Measurements from ENCODE around the gene ATP11A.

Gene ATP11A

DNA sequence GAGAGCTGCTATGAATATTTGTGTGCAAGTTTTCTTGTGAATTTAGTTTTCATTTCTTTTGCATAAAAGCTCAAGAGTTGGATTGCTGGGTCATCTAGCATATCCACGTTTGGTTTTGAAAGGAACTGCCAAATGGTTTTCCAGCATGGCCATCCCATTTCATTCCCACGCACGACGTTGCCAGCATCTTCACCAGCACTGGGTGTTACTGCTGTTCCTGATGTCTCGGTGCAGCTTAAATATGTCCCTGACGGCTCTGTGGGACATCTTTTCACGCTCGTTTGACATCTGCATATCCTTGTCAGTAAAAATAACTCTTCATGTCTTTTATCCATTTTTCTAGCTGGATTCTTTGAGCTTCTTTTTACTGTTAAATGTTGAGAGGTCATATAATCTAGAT lies 123.7 kb downstream of the ATP11A start:
- no peak for DNase-seq (ENCODE audit: low read depth in 2 of 2, low spot score in 1 of 2)

- no peak for DNase-seq (ENCODE audit: low read depth in 2 of 2, low spot score in 1 of 2)
Observed at GRCh38 chr13:112814905-112815585, 125.2 kb downstream of the ATP11A start.

GRCh38 chr13:112815871-112816270 lies 126.0 kb downstream of the ATP11A start:
- DNase-seq (ENCODE audit: low read depth in 2 of 2, low spot score in 1 of 2): no peak

DNA sequence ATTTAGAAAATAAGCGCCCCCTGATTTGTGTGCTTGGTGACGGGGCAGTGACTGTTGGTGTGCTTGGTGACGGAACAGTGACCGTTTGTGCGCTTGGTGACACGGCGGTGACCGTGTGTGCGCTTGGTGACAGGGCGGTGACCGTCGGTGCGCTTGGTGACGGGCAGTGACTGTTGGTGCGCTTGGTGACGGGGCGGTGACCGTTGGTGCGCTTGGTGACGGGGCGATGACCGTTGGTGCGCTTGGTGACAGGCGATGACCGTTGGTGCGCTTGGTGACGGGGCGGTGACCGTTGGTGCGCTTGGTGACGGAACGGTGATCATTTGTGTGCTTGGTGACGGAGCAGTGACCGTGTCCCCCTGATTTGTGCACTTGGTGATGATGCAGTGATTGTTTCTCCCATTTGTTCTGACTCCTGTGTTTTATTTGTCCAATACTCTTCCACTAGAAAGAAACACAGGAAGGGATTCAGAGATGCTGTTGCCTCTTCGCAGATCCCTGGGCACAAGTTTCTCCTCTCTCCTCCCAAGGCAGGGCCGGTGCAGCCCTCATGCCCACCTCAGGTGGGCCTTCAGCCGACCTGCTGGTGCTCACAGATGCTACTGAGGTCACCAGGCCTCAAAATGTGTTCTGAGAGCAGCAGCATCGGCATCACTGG lies 128.3 kb downstream of the ATP11A start:
- DNase-seq (ENCODE audit: low read depth in 2 of 2, low spot score in 1 of 2): no peak

GRCh38 chr13:112818698-112819045 lies 128.8 kb downstream of the ATP11A start:
- DNase-seq (ENCODE audit: low read depth in 2 of 2, low spot score in 1 of 2): no peak

GRCh38 chr13:112819111-112819510 lies 129.3 kb downstream of the ATP11A start:
- no peak for DNase-seq (ENCODE audit: low read depth in 2 of 2, low spot score in 1 of 2)

- no peak for DNase-seq (ENCODE audit: low read depth in 2 of 2, low spot score in 1 of 2)
Observed at GRCh38 chr13:112819816-112820215, 130.0 kb downstream of the ATP11A start.

- no peak for DNase-seq (ENCODE audit: low read depth in 2 of 2, low spot score in 1 of 2)
Observed at GRCh38 chr13:112820318-112820717, 130.5 kb downstream of the ATP11A start.

DNA sequence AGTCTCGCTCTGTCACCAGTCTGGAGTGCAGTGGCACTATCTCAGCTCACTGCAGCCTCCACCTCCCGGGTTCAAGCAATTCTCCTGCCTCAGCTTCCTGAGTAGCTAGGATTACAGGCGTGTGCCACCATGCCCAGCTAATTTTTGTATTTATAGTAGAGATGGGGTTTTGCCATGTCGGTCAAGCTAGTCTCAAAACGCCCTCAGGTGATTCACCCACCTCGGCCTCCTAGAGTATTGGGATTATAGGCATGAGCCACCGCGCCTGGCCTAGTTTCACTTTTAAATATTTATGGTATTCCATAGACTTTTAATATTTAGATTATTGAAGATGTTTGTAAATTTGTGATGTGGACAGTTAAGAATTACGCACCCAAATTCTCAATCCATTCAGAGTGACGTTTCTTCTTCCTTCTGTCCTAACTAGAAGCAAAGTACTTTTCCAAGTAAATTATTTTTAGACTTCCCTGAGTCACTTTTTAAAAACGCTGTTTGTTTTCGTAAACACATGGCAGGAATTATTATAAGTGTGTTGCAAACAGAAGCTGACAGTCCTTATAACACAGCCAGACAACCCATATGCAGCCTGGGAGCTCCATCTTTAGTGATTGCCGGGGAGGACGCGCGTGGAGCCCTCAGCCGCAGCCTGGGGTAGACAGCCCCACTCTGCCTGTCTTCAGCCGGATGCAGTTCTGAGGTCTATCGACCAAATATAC lies 131.7 kb downstream of the ATP11A start:
- no peak for DNase-seq (ENCODE audit: low read depth in 2 of 2, low spot score in 1 of 2)

DNA sequence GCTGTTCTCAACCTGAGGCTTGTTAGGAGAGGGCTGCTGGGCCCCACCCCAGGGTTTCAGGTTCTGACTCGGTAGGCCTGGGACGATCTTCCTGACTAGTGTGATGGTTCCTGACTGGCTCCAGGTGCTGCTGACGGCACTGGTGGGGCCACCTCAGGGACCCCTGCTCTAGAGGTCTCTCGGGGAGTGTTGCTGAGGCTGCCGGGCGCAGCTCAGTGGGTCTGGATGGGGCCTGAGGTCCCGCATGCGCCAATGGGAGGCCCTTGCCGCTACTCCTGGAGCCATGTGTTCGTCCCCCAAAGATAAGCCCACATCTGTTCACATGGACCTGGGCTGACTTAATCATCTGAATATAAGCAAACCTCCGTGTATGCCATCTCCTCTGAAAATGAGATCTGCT lies 133.0 kb downstream of the ATP11A start:
- no peak for DNase-seq (ENCODE audit: low read depth in 2 of 2, low spot score in 1 of 2)

DNA sequence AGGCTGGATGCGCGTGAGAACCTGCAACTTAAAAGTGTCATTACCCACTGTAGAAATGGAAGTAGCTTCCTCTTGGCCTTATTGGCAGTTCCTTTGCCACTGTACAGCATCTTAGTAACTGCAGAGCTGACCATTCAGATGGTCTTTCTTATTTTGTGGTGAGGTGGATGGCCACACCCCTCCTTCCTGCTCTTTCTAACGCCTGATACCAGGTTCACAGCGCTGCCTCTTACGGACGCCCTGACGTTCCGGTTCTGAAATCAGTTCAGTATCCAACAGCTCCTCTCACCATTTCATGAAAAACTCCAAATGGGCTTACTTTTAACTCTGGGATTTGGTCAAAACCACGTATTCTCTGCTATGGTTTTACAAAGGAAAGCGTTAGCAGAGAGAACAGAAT lies 134.6 kb downstream of the ATP11A start:
- DNase-seq (ENCODE audit: low read depth in 2 of 2, low spot score in 1 of 2): no peak

DNA sequence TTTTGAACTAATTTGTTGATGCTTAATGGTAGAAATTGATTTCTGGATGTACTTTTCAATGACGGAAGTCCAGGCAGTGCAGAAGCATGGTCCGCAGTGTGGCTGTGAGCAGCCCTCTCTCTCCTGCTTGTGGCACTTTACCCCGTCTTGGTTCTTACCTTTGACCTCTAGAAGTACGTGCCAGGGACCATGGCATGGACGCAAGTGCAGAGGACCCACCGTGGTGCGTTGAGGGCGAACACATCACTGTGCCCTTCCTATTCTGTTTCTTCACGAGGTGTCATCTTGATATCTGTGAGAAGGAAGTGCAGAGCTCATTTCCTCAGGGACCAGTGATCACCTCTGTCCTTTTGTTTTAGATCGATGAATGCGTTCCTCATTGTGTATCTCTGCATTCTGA lies 135.2 kb downstream of the ATP11A start:
- DNase-seq (ENCODE audit: low read depth in 2 of 2, low spot score in 1 of 2): no peak

GRCh38 chr13:112825875-112826274 lies 136.0 kb downstream of the ATP11A start:
- DNase-seq (ENCODE audit: low read depth in 2 of 2, low spot score in 1 of 2): no peak

GRCh38 chr13:112826565-112826964 lies 136.7 kb downstream of the ATP11A start:
- no peak for DNase-seq (ENCODE audit: low read depth in 2 of 2, low spot score in 1 of 2)

DNA sequence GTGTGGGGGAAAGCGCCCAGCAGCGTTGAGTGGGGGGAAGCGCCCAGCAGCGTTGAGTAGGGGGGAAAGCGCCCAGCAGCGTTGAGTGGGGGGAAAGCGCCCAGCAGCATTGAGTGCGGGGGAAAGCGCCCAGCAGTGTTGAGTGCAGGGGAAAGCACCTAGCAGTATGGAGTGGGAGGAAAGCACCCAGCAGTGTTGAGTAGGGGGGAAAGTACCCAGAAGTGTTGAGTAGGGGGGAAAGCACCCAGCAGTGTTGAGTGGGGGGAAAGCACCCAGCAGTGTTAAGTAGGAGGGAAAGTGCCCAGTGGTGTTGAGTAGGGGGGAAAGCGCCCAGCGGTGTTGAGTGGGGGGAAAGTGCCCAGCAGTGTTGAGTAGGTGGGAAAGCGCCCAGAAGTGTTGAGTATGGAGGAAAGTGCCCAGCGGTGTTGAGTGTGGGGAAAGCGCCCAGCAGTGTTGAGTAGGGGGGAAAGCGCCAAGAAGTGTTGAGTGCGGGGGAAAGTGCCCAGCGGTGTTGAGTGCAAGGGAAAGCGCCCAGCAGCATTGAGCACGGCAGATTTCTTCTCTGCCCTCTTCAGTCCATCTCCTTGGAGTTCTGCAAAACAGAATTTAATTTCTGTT lies 138.4 kb downstream of the ATP11A start:
- no peak for DNase-seq (ENCODE audit: low read depth in 2 of 2, low spot score in 1 of 2)

GRCh38 chr13:112828756-112829155 lies 138.9 kb downstream of the ATP11A start:
- DNase-seq (ENCODE audit: low read depth in 2 of 2, low spot score in 1 of 2): no peak

GRCh38 chr13:112831196-112831595 lies 141.4 kb downstream of the ATP11A start:
- no peak for DNase-seq (ENCODE audit: low read depth in 2 of 2, low spot score in 1 of 2)

DNA sequence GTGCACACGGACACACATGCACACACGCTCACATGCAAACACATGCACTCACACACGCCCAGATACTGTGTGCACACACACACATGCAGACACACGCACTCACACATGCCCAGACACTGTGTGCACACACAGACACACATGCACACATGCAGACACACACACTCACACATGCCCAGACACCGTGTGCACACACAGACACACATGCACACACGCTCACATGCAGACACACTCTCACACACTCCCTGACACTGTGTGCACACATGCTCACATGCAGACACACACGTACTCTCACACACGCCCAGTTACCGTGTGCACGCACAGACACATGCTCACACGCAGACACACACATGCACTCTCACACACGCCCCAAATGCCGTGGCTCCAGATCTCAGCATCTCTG lies 142.0 kb downstream of the ATP11A start:
- no peak for DNase-seq (ENCODE audit: low read depth in 2 of 2, low spot score in 1 of 2)

DNA sequence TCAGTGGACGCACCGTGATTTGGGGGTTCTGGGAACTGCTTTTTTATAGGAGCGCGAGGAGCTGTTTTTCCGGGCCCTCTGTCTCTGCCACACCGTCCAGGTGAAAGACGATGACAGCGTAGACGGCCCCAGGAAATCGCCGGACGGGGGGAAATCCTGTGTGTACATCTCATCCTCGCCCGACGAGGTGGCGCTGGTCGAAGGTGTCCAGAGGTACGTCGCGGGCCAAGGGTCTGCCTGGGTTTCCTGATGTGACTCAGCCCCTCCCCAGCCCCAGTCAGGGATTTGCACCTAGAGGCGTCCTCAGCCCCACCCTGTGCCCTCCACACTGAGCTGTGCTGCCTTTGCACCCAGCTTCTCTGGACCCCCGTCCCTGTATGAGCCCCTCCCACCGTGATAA lies 143.0 kb downstream of the ATP11A start:
- no peak for DNase-seq (ENCODE audit: low read depth in 2 of 2, low spot score in 1 of 2)

DNA sequence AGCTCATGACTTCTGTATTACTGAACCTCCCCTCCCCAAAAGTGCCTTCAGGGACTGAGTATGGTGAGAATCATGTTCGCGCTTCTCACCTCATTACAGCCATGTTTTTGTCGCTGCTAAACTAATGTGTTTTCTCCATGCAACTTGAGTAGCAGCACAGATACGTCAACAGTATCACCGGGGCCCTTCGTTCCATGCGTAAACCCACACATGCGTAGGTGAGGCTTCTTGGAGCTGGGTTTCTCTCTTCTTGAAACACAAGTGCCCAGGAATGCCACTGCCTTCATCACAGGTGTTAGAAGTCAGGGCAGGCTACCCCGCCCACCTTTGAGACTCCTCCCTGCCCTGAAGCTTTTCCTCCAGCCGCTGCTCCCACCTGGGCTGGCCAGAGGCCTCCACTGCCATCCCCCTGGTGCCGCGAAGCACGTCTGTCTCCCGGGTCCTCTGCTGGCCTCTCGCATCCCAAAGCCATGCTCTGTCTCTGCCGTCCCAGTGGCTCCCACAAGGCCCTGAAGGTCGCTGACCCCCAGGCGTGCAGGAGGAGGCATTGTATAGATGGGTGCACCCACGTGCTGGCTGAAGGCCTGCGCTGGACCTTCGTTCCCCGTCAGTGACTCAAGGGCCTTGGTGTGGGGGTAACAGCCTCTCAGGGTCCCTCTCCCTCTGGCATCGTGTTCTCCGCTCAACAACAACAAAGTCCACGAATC lies 143.9 kb downstream of the ATP11A start:
- no peak for DNase-seq (ENCODE audit: low read depth in 2 of 2, low spot score in 1 of 2)

GRCh38 chr13:112835344-112835743 lies 145.5 kb downstream of the ATP11A start:
- DNase-seq (ENCODE audit: low read depth in 2 of 2, low spot score in 1 of 2): no peak

Data from stimulated activated CD8-positive, alpha-beta memory T cell treated with anti-CD3 and anti-CD28 coated beads, Interleukin-4, amount 100 ng/mL, for 1 hour (primary cell).